ENCODE measurements around the gene APBA2.

APBA2 gene

DNA sequence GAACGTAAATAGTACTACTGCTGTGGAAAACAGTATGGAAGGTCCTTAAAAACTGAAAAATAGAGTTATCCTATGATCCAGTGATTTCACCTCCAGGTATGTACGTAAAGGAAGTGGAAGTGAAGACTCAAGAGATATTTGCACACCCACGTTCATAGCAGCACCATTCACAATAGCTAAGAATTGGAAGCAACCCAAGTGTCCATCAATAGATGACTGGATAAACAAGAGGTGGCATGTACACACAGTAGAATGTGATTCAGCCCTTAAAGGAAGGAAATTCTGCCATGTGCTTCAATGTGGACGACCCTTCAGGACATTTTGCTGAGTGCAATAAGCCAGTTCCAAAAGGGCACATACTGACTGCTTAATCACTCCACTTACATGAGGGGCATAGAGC lies 188.3 kb downstream of the APBA2 start:
- no peak for DNase-seq (ENCODE audit: low read depth in 2 of 2, low spot score in 1 of 2)

DNA sequence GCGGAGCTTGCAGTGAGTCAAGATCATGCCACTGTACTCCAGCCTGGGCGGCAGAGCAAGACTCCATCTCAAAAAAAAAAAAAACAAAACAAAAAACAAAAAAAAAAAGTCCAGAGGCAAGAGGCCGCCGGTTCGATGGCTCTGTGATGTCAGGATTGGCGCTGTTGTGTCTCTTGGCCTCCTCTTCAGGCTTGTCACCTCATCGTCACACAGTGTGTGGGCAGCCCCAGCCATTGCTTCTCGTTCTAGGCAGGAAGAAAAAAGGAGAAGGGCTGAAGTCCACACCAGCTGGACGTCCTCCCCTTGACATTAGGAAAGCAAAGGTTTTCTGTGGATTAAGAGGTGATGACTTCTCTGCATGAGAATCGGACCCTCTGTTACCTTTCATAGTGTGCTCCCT lies 192.8 kb downstream of the APBA2 start:
- no peak for DNase-seq (ENCODE audit: low read depth in 2 of 2, low spot score in 1 of 2)

DNA sequence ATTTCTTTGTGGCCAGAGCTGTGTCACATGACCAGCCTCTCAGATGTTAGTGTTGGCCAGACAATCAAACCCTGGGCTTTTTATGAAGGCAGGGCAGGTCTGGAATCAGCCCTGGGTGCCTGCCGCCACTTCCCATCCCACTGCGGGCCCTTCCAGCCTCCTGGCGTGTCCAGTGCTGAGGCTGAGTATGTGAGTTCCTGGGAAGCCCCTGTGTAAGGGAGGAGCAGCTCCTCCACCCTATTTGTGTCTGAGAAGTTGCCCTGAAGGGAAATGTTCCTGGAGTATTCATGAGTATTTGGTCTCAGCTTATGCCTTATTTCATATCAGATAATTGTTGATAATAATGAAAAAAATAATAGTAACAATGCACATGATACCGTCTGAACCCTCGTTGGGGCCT lies 193.7 kb downstream of the APBA2 start:
- DNase-seq (ENCODE audit: low read depth in 2 of 2, low spot score in 1 of 2) = no peak

DNA sequence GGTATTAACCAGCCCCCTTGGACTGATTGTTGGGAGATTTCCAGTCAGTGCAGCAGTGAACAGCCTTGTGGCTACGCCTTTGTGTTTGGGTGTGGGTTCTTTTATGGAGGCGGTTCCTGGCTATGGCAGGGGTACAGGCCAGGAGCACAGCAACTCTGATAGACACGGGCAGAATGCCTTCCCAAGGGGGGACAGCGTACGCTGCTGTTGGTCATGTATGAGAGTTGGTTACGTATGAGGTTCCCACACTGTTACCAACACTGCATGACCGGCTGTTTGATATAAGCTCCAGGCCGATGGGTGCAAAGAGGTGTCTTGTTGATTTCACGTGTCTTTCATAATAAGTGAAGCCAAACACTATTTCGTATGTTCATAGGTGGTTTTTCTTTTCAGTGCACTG lies 196.0 kb downstream of the APBA2 start:
- DNase-seq (ENCODE audit: low read depth in 2 of 2, low spot score in 1 of 2) = no peak

- no peak for DNase-seq (ENCODE audit: low read depth in 2 of 2, low spot score in 1 of 2)
Observed at GRCh38 chr15:29083161-29083560, 197.4 kb downstream of the APBA2 start.

GRCh38 chr15:29083858-29084257 lies 198.1 kb downstream of the APBA2 start:
- DNase-seq (ENCODE audit: low read depth in 2 of 2, low spot score in 1 of 2) = no peak

DNA sequence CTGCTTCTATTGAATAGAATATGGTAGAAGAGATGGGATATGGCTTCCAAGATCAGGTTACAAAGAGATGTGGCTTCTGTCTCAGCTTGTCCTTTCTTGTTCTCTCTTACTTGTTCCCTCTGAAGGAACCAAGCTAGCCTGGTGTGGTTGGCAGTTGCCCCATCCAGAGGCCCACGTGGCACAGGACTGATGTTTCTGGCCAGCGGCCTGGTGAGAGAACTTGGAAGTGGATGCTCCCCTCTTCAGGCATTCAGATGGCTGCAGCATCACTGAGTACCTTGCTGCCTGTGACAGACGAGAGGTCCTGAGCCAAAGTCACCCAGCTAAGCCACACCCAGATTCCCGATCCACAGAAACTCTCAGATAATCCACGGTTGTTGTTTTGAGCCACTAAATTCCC lies 200.2 kb downstream of the APBA2 start:
- no peak for DNase-seq (ENCODE audit: low read depth in 2 of 2, low spot score in 1 of 2)

DNA sequence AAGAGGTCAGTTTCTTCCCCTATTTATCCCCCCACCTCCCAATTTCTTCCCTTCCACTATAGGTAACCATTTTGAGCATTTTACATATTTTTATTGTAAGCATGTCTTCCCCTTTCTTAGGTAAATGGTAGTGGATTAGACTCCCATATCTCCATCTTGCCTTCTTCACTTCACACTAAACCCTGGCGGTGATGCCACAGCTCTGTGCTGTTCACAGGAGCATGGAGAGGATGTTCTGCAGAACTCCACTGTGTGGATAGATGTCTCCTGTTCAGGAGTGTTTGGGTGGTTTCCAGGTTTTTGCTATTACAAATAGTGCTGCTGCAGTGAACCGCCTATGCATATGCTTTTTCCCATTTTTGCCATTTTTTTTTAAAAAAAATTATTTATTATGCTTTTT lies 201.1 kb downstream of the APBA2 start:
- no peak for DNase-seq (ENCODE audit: low read depth in 2 of 2, low spot score in 1 of 2)

GRCh38 chr15:29087521-29088285 lies 201.9 kb downstream of the APBA2 start:
- no peak for DNase-seq (ENCODE audit: low read depth in 2 of 2, low spot score in 1 of 2)

GRCh38 chr15:29088666-29089065 lies 202.9 kb downstream of the APBA2 start:
- DNase-seq (ENCODE audit: low read depth in 2 of 2, low spot score in 1 of 2) = no peak

DNA sequence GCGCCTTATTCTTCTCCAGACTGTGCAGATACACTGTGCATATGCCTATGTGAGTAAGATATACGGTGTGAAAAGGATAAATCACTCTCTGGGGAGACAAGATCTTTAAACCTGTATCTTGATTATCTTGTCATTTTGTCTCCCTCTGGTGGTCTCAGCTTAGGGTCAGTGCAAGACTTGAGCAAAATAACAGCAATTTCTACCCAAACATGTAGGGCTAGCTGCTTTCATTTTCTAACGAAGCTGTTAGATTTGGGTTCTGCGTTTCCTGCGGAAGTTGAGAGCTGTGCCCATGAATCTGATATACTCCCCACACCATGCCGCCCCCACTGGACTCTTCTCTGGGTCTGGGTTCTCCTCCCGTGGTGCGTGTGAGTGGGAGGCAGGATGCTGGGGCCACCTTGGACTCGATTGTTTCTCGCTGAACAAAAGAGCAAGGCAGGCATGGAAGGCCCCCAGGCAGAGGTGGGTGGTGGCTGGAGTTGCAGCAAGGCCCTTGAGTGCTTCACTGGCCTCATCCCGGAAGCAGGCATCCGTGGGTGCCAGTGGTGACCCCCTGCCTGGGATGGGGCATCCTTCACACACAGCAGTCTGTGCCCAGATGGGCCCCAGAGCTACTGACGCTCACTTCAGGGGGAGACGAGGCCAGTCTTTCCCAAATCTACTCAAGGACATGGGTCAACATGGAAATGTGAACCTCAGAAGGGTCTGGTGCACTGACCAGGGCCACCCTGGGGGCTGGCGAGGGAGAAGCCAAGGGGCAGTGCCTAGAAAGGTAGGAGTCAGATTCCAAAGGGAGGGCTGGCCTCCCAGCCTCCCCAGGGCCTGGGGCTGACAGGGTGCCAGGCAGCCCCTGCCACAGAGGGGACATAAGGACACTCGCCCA lies 204.2 kb downstream of the APBA2 start:
- DNase-seq (ENCODE audit: low read depth in 2 of 2, low spot score in 1 of 2) = peak in 1 of 2 donors; percentile 9

GRCh38 chr15:29090617-29091466 lies 205.1 kb downstream of the APBA2 start:
- DNase-seq (ENCODE audit: low read depth in 2 of 2, low spot score in 1 of 2) = peak; percentile 18 to 38

GRCh38 chr15:29091666-29092065 lies 205.9 kb downstream of the APBA2 start:
- no peak for DNase-seq (ENCODE audit: low read depth in 2 of 2, low spot score in 1 of 2)

DNA sequence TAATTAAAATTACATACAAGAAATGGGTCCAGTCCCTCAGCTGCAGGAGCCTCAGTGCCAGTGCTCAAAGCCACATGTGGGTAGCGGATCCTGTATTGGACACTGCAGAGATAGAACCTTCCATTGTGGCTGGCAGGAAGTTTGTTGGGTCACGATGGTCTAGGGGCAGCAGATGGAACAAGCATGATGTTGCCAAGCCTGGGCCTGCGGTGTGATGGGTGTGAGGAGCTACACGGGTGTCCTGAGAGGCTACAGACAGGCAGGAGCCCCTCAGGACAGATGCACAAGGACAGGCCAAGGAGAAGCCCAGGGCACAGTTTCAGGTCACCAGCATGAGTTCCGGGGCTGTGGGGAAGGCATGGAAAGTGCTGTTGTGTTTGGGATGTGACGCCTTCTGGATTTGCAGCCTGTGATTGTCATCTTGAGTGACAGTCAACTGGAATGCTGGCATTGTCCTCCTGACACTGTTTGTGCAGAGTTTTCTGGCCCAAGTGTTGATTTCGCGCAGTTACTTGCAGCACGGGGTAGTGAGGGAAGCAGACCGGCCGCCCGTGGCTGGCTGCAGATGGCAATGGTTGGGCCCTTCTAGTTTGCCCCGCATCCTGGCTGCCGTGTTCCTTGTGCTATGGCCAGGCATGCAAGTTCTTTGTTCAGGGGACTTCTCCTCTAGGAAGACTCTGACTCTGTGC lies 206.7 kb downstream of the APBA2 start:
- no peak for DNase-seq (ENCODE audit: low read depth in 2 of 2, low spot score in 1 of 2)

- DNase-seq (ENCODE audit: low read depth in 2 of 2, low spot score in 1 of 2) = no peak
Observed at GRCh38 chr15:29093065-29093435, 207.3 kb downstream of the APBA2 start.

DNA sequence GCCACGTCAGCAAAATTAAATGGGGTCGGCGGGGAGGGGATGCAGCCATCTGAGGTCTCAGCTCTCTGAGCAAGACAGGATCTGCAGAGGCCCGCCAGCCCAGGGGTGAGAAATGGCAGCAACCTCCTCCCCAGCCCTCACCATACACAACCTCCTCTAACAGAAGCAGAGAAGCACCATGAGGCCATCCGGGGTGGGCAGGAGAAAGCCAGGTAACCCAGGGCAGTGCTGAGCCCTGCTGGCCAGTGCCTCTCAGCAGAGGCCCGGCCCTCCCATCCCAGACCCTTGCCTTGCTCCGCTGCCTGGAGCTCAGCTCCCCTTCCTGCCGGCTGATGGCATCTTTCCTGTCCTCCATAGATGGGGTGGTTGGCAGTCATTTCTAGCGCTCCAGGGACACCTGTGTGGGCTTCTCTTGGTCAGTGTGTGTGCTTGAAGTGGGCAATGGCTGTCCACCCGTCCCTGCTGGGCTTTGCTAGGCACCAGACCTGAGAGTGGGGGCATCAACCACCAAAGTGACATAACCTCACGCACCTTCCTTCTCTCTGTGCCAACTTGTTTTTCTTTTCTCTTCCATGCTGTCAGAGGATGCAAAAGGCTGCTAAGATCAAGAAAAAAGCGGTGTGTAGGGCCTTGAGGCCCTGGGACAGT lies 208.0 kb downstream of the APBA2 start:
- no peak for DNase-seq (ENCODE audit: low read depth in 2 of 2, low spot score in 1 of 2)

- no peak for DNase-seq (ENCODE audit: low read depth in 2 of 2, low spot score in 1 of 2)
Observed at GRCh38 chr15:29094711-29095110, 208.9 kb downstream of the APBA2 start.

- no peak for DNase-seq (ENCODE audit: low read depth in 2 of 2, low spot score in 1 of 2)
Observed at GRCh38 chr15:29095746-29096145, 210.0 kb downstream of the APBA2 start.

DNA sequence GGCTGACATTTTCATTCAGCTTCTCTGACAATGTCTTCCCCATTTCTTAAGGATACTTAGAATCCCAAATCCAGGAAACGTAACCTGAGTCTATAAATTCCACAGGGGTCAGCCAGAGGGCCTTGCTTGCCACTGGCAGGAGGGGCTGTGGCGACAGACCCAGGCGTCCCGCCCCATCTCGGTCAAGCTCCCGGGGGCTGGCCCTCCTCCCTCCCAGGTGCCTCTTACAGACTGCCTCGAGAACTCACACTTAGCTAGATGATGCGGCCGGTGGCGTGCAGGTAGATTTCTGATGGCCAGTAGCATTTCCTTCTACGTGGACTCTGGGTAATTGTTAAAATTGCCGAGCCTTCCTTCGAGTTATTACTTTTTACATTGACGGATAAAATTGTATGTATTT lies 211.4 kb downstream of the APBA2 start:
- DNase-seq (ENCODE audit: low read depth in 2 of 2, low spot score in 1 of 2) = no peak

DNA sequence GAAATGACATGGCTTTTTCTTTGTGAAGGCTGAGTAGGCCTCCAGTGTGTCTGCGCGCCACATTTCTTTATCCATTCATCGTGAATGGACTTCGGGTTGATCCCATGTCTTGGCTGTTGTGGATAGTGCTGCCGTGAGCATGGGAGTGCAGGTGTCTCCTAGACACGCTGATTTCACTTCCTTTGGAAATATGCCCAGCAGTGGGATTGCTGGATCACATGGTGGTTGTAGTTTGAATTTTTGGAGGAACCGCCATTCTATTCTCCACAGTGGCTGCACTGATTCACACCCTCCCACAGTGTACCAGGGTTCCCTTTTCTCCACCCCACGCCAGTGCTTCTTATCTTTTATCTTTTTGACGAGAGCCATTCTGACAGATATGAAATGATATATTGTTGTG lies 212.2 kb downstream of the APBA2 start:
- DNase-seq (ENCODE audit: low read depth in 2 of 2, low spot score in 1 of 2) = no peak
